Measurements from ENCODE around the gene DMGDH. TPM values are rescaled to one million over a fixed set of nuclear protein-coding genes. Genes with fewer than 3 reads are reported as not detected.

The DMGDH gene
- 1 to 10 TPM; 1.3 to 1.7 TPM for total RNA-seq

DNA sequence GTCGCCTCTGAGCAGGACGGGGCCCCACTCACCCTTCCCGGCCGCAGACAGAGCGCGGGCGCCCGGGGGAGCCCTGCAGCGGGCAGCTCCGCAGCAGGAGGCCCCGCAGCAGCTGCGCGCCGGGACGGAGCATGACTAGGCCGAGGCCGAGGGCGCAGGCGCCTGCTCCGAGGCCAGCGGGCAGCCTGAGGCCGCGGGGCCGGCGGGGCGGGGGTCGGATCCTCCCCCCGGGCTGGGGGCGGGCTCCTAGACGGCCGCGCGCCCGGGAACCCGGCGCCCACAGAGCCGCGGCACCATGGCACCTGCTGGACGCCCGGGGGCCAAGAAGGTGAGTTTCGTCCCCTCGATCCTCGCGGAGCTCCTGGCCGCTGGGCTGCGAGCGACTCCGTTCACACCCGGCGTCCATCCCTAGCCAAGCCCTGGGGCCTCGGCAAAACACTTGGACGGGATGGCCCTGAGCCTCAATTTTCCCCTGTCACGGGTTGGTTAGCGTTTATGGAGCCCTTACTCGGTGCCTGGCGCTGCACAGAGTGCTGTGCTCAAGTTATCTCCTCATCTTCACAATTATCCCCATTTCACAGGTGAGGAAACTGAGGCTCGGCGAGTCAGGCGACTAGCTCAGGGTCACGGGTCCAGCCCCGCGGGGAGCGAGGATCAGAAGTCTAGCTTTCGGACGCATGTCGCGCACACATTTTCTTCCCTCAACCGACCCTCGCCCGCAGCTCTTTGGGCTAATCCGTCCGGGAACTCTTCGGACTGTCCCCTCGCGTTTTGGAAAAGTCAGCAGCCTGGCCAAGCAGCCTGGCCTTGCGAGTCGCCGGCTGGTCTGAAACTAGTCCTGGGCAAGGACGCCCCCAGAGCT lies at the start of gene DMGDH, which contains the start of gene BHMT2:
Gene DMGDH (minus strand): TSS at position 187 of the 862 bp plus-strand sequence. CDS start 54 bp downstream, at position 133.
Gene BHMT2 (plus strand): TSS at position 280 of the 862 bp plus-strand sequence. CDS start 16 bp downstream, at position 296.
- DNase-seq = peak; percentile 11
- Mint-ChIP-seq H3K4me1 (ENCODE audit: low read depth) (peaks cover 4% of the 10 kb centered on the region), H3K9me3 (no peaks in the 10 kb centered on the region), H3K4me3 (no peak within 1 kb of the TSS), H3K27me3 (peaks cover 31% of the 10 kb centered on the region), H3K27ac (no peak within 1 kb of the TSS), H3K36me3 (peaks cover 1% of the 10 kb centered on the region)
- CTCF ChIA-PET = no interaction called here
- POLR2A ChIA-PET = interaction anchor here (0.6 kb wide), 1 partner anchor 13 kb away, joined by 3 read pairs; no protein-coding TSS in a partner anchor
- intact Hi-C loops (cut with micrococcal nuclease) = no loop called here

DNA sequence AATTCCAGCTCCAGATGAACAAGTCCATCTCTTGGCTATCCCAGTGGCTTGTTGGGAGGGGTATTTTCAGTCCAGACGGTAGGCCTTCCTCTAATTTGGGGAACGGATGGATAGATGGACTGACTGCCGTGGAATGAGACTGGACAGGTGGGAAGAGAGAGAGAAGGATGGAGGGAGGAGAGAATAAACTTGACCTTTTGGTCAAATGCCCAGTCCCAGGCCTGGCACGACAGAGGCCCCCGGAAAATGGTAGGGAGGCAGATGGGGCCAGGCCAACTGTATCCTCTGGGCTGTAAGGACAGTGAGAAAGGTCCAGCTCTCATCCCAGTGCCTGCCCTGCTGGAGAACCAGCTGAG lies 43.2 kb upstream of the DMGDH start:
- Mint-ChIP-seq H3K4me3 (no peak overlapping the region), H3K4me1 (ENCODE audit: low read depth) (no peaks in the 10 kb centered on the region), H3K36me3 (no peaks in the 10 kb centered on the region), H3K27me3 (peaks cover 43% of the 10 kb centered on the region), H3K9me3 (no peaks in the 10 kb centered on the region), H3K27ac (no peak overlapping the region)
- CTCF ChIA-PET = no interaction called here
- POLR2A ChIA-PET = no interaction called here
- no peak for DNase-seq
- intact Hi-C loops (cut with micrococcal nuclease) = no loop called here

DNA sequence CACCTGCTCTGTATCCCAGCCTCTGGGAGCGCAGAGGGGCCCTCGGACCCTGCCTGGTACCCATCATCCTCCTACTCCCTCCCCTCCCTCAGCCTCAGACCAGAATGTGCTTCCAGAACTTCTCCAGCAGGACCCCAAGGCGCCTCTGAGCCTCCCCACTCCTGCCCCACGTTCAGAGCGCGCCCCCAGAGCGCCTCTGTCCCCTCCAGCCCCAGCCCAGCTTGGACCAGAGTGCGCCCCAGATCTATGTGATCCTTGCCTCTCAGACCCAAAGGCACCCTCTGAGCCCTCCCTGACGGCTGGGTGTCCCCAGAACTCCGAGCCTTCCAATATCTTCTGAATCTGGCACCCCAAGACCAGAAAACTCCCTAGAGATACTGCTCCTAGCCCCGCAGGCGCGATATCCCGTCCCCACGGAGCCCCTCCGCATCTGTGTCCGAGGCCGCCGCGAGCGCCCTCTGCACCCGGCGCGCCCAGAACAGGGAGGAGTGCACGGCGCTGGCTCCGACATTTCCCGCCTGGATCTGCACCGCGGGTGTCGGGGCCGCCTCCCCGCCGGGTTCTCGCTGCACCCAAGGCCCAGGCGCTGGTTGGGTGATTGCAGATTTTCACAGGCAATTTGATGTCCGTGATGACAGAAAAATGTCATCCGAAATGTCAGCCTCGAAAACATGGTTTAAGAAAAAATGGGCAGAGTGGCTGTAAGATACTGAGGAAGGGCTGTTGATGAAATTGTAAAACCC lies 42.7 kb upstream of the DMGDH start:
- Mint-ChIP-seq H3K27me3 (peaks cover 47% of the 10 kb centered on the region), H3K4me1 (ENCODE audit: low read depth) (no peaks in the 10 kb centered on the region), H3K36me3 (no peaks in the 10 kb centered on the region), H3K9me3 (no peaks in the 10 kb centered on the region), H3K4me3 (no peak overlapping the region), H3K27ac (no peak overlapping the region)
- no peak for DNase-seq
- CTCF ChIA-PET = interaction anchor here (1.0 kb wide), 1 partner anchor 21 kb away, joined by 3 read pairs; no protein-coding TSS in a partner anchor
- intact Hi-C loops (cut with micrococcal nuclease) = loop anchor here (2.0 kb wide), 1 partner anchor 87 kb away; no protein-coding TSS in a partner anchor
- POLR2A ChIA-PET = no interaction called here

DNA sequence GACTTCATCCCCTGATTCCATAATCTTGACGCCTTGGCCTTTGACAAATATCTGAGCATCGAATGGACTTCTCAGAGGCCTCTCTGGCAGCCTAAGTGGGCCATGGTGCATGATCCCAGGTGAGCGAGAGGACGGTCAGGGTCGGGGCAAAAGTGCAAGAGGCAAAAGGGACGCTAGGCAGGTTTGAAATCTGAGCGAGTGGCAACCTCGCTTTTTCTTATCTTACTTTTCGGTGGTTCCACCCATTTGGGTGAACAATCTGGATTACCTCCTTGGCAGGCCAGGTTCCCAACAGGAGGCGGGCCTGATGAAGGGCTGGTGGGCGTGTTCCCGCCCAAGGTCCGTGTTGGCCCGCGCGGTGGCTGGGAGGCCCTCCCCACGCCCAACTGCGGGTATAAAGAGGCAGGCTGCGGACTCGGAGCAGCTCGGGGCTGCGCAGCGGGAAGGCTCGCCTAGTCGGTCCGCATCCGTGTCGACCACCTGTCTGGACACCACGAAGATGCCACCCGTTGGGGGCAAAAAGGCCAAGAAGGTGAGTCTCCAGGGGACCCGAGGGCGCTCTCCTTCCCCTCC lies 42.0 kb upstream of the DMGDH start, which contains the start of gene BHMT:
Gene BHMT (plus strand): TSS at position 423 of the 573 bp plus-strand sequence. CDS start 77 bp downstream, at position 500.
- CTCF ChIA-PET = interaction anchor here (1.0 kb wide), 1 partner anchor 22 kb away, joined by 3 read pairs; no protein-coding TSS in a partner anchor
- no peak within 1 kb of the TSS for H3K4me3 Mint-ChIP-seq
- no peak for DNase-seq
- H3K9me3 Mint-ChIP-seq = no peaks in the 10 kb centered on the region
- no peaks in the 10 kb centered on the region for H3K36me3 Mint-ChIP-seq
- intact Hi-C loops (cut with micrococcal nuclease) = loop anchor here (2.0 kb wide), 1 partner anchor 87 kb away; no protein-coding TSS in a partner anchor
- no peaks in the 10 kb centered on the region for H3K4me1 Mint-ChIP-seq (ENCODE audit: low read depth)
- H3K27ac Mint-ChIP-seq = no peak within 1 kb of the TSS
- POLR2A ChIA-PET = no interaction called here
- peaks cover 53% of the 10 kb centered on the region for H3K27me3 Mint-ChIP-seq

DNA sequence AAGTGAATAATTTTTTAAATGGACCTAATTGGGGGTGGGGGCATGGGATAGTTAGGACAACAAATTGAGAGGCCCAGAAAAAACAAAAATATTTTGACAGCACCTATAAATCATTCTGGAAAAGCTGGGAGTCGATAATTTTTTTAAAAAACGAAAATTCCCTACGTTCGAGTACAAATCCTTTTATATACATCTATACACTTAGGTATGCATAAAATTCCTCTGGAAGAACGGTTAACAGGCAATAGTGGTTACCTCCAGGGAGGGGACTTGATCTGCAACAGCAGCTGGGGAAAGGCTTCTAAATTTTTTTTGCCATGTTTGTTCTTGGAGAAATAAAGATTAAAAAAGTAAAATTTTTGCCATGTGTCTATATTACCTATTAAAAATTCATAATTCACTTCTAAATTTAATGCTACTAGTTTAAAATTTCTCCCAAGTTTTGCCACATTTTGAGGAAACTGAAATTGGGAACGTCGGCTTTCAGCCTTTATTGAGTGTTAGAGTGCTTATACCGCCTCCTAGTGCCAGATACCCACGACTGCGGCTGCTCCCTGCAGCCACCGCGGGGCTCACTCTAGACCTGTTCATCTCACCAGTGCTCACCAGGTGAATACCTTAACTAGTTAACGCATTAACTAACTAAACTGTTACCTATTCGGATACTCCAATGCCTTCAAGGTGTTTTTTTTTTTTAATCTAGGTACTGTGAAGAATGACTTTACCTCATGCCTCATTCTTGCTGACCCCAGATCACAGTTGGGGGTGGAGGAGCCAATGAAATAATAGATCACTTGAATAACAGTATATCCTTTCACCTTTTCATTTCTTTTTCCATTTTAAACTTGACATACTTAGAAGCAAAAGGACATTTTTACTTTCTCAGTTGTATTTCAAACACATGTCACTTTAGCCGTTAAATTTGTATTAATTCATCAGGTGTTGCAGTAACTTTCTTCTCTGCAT lies 40.3 kb upstream of the DMGDH start:
- intact Hi-C loops (cut with micrococcal nuclease) = loop anchor here (2.0 kb wide), 1 partner anchor 85 kb away; no protein-coding TSS in a partner anchor
- H3K27ac Mint-ChIP-seq = no peak overlapping the region

DNA sequence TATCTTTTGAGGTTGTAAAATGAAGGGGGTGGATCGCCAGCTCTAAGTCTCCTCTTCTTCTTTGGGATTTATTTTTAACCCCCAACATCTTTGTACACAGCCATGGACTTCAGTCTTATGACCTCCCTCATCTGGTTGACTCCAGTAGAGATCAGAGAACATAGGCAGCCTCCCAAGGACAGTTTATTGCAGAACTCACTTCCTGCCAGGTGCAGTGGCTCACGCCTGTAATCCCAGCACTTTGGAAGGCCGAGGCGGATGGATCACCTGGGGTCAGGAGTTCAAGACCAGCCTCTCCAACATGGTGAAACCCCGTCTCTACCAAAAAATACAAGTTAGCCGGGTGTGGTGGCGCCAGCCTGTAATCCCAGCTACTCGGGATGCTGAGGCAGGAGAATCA lies 39.3 kb upstream of the DMGDH start:
- CTCF ChIA-PET = interaction anchor here (0.9 to 5.5 kb wide), 5 partner anchors 17 to 87 kb away, joined by 3 to 44 read pairs (median 9); no protein-coding TSS in a partner anchor
- intact Hi-C loops (cut with micrococcal nuclease) = no loop called here
- DNase-seq = no peak
- Mint-ChIP-seq H3K27ac (no peak overlapping the region), H3K4me1 (ENCODE audit: low read depth) (no peaks in the 10 kb centered on the region), H3K9me3 (no peaks in the 10 kb centered on the region), H3K36me3 (no peaks in the 10 kb centered on the region), H3K4me3 (no peak overlapping the region), H3K27me3 (peaks cover 60% of the 10 kb centered on the region)
- POLR2A ChIA-PET = no interaction called here

More for the DNA sequence above, 40.3 kb upstream of the DMGDH start:
- Mint-ChIP-seq H3K27me3 (peaks cover 58% of the 10 kb centered on the region), H3K4me1 (ENCODE audit: low read depth) (no peaks in the 10 kb centered on the region), H3K36me3 (no peaks in the 10 kb centered on the region), H3K9me3 (no peaks in the 10 kb centered on the region), H3K4me3 (no peak overlapping the region)
- DNase-seq = peak; percentile 50
- POLR2A ChIA-PET = no interaction called here
- CTCF ChIA-PET = interaction anchor here (0.9 to 5.5 kb wide), 6 partner anchors 16 to 210 kb away, joined by 3 to 28 read pairs (median 4); no protein-coding TSS in a partner anchor

DNA sequence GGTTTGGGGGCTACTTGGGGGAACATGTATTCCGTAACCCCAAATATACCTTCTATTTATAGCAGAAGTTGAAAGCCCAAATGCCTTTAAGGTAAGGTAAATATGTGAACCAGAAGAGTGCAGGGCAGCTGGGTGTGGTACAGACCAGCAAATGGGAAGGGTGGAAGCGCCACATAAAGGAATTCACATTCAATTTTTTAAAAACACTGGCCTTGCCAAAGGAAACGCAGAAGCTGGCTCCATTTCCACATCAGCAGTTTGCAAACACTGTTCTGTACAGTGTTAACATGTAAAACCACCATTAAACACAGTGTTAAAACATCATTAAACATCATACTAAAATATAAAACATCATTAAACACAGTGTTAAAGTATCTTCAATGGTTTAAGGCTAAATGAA lies 38.6 kb upstream of the DMGDH start:
- Mint-ChIP-seq H3K36me3 (no peaks in the 10 kb centered on the region), H3K4me3 (no peak overlapping the region), H3K27me3 (peaks cover 61% of the 10 kb centered on the region), H3K27ac (no peak overlapping the region), H3K9me3 (no peaks in the 10 kb centered on the region), H3K4me1 (ENCODE audit: low read depth) (no peaks in the 10 kb centered on the region)
- ChIA-PET POLR2A (no interaction called here), CTCF (interaction anchor here (4.2 to 5.5 kb wide), 2 partner anchors 25 to 85 kb away, joined by 28 to 44 read pairs; no protein-coding TSS in a partner anchor)
- intact Hi-C loops (cut with micrococcal nuclease) = no loop called here
- DNase-seq = no peak

DNA sequence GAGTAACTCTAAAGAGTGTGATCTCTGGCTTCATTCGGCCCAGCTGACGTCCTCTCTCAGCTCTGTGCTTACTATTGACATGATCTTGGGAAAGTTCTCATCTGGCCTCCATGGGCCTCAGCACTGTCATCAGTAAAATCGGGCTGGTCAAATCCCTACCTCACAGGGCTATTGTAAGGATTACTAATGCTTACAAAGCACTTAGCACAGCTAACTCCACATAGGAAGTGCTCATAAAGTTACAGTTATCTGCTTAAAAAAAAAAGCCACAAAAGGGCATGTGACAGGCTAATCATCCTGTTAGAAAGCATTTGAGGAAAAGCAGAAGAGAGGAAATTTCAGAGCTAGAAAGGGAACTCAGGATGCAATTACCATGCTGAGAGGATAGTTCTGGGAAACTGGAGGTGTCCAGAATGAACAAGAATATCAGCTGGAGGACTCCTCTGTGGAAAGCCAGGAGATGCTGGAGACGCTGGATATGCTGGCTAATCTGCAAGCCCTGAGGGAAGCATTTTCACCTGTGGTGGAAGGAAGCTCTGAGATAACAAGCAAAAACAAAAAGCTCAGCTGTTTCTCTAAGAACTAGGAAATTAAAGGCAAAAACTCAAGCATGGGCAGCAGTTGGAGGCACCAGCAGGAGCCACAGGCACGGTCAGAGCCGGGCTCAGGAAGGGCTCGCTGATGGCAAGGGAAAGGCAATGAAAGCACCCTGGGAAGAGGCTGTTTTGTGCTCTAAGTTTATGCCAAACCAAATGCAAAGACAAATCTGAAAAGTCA lies 37.7 kb upstream of the DMGDH start:
- no peaks in the 10 kb centered on the region for H3K4me1 Mint-ChIP-seq (ENCODE audit: low read depth)
- H3K27me3 Mint-ChIP-seq = peaks cover 56% of the 10 kb centered on the region
- no peak overlapping the region for H3K27ac Mint-ChIP-seq

DNA sequence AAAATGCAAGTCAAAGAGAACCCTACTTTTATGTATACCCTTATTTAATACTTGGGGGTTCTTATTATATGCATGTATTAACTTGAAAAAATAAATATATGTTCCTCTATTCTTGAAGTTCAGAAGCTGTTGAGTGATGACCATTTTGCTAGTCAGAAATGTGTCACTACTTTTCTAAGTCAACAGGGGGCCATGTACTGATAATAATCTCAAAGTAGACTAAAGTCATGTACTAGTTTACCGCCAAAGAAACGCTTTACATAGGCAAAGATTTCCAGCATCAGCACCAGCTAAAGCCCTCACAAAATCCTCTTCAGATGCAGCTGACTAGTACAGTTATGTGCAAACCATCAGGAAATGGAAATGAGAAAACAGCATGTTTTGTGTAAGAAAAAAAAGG lies 36.4 kb upstream of the DMGDH start:
- POLR2A ChIA-PET = no interaction called here
- intact Hi-C loops (cut with micrococcal nuclease) = no loop called here
- DNase-seq = no peak
- CTCF ChIA-PET = interaction anchor here (4.2 to 5.5 kb wide), 2 partner anchors 27 to 83 kb away, joined by 28 to 44 read pairs; no protein-coding TSS in a partner anchor
- H3K4me3 Mint-ChIP-seq = no peak overlapping the region
- no peaks in the 10 kb centered on the region for H3K4me1 Mint-ChIP-seq (ENCODE audit: low read depth)
- H3K36me3 Mint-ChIP-seq = no peaks in the 10 kb centered on the region
- H3K27me3 Mint-ChIP-seq = peaks cover 46% of the 10 kb centered on the region
- H3K27ac Mint-ChIP-seq = no peak overlapping the region
- no peaks in the 10 kb centered on the region for H3K9me3 Mint-ChIP-seq

More for the DNA sequence above, 37.7 kb upstream of the DMGDH start:
- ChIA-PET CTCF (interaction anchor here (0.9 to 5.5 kb wide), 4 partner anchors 26 to 208 kb away, joined by 3 to 44 read pairs (median 16); no protein-coding TSS in a partner anchor), POLR2A (no interaction called here)
- no peak for DNase-seq
- intact Hi-C loops (cut with micrococcal nuclease) = no loop called here
- Mint-ChIP-seq H3K4me3 (no peak overlapping the region), H3K9me3 (no peaks in the 10 kb centered on the region), H3K36me3 (no peaks in the 10 kb centered on the region)

DNA sequence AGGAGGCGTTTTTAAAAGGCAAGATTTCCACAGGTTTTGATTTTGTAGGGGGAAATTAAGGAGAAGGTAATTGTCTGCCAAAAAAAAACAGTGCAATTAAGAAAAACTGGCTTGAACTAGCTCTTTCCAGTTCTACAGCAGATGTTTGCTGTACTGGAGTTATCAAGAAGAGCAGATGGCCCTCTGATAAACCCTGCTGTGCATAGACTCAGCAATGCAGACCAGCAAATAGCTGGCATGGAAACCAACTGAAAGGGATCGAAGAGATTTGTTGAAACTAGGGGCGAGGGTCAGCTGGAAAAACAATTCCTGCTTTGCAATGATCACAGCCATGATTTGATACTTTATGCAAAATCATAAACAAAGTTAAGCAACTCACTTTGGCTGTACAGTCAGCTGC lies 24.3 kb upstream of the DMGDH start:
- no peaks in the 10 kb centered on the region for H3K4me1 Mint-ChIP-seq (ENCODE audit: low read depth)
- peaks cover 1% of the 10 kb centered on the region for H3K27me3 Mint-ChIP-seq
- DNase-seq = no peak
- H3K9me3 Mint-ChIP-seq = no peaks in the 10 kb centered on the region
- ChIA-PET CTCF (no interaction called here), POLR2A (no interaction called here)
- intact Hi-C loops (cut with micrococcal nuclease) = no loop called here
- H3K36me3 Mint-ChIP-seq = no peaks in the 10 kb centered on the region
- H3K4me3 Mint-ChIP-seq = no peak overlapping the region
- H3K27ac Mint-ChIP-seq = no peak overlapping the region

All from activated CD4-positive, alpha-beta memory T cell treated with anti-CD3 and anti-CD28 coated beads for 36 hours (primary cell).